Left cardiac atrium (tissue), 2 donors: Measurements from ENCODE around the gene VEZF1. TPM values are rescaled to one million over a fixed set of nuclear protein-coding genes. Genes with fewer than 3 reads are reported as not detected.

Experiments used
- total RNA-seq, 2 donors: library from RNA; stranded (reverse); fragmentation: NEBNext Ultra II Directional; extraction: Animal tissue kit (Norgen Biotek cat#: 25700); gene quantifications; one replicate each; pipeline ENCODE4 v1.2.1, GENCODE V29; 2021
- donor health status: DM: no; HTN: yes; CAD: no; lungs with severe emphysema.
- donor health status: DM: yes; HTN: yes; CAD: no.

VEZF1 gene
- total RNA-seq, 2 donors from 2014 or later: 54.1 to 60.9 TPM

Other genes starting within 250 kb of the VEZF1 start
- not detected for gene CCDC182, start 243.0 kb downstream of the VEZF1 start, total RNA-seq
- 10 to 100 TPM; 45.2 to 55.8 TPM for gene MRPS23, start 138.2 kb downstream of the VEZF1 start, total RNA-seq
- gene CUEDC1, start 32.8 kb downstream of the VEZF1 start, total RNA-seq: 10 to 100 TPM; 38.3 to 45.5 TPM
- 100 to 1,000 TPM; 113 to 137 TPM for gene SRSF1, start 19.0 kb upstream of the VEZF1 start, total RNA-seq
- gene DYNLL2, start 95.2 kb upstream of the VEZF1 start, total RNA-seq: 10 to 100 TPM; 50.5 to 51.0 TPM
- not detected for gene OR4D1, start 160.1 kb upstream of the VEZF1 start, total RNA-seq
- not detected for gene OR4D2, start 178.7 kb upstream of the VEZF1 start, total RNA-seq
- not detected for gene EPX, start 204.5 kb upstream of the VEZF1 start, total RNA-seq
- 1 to 10 TPM; 4.5 to 9.0 TPM for gene MKS1, start 231.0 kb upstream of the VEZF1 start, total RNA-seq